Tibial nerve (tissue), 4 donors: ENCODE results near the gene IRX2.

Experiments
- EP300 ChIP-seq, 2 donors: sonication (generic); formaldehyde crosslinking; IDR thresholded peaks; one replicate each; pipeline ENCODE4 v1.6.1; 2017; ENCODE audit warnings: antibody characterized with exemption in 2 of 2, mild to moderate bottlenecking in 1 of 2
- POLR2A ChIP-seq, 2 donors: fragments of 450-650 bp; IDR thresholded peaks; one replicate each; pipeline ENCODE4 v1.6.1; 2017; ENCODE audit warnings: antibody characterized with exemption in 2 of 2, mild to moderate bottlenecking in 2 of 2, moderate library complexity in 2 of 2
- TF ChIP-seq, protein P1 (sequence below), 5 experiments: fragments of 200-600 bp in 3 of 5; fragments of 450-650 bp in 2 of 5; sonication (generic) in 3 of 5; IDR thresholded peaks; one replicate each; pipeline ENCODE4 v1.5.1; 2016 to 2019; ENCODE audit warnings: antibody characterized with exemption in 5 of 5, mild to moderate bottlenecking in 3 of 5, moderate library complexity in 2 of 5

DNA sequence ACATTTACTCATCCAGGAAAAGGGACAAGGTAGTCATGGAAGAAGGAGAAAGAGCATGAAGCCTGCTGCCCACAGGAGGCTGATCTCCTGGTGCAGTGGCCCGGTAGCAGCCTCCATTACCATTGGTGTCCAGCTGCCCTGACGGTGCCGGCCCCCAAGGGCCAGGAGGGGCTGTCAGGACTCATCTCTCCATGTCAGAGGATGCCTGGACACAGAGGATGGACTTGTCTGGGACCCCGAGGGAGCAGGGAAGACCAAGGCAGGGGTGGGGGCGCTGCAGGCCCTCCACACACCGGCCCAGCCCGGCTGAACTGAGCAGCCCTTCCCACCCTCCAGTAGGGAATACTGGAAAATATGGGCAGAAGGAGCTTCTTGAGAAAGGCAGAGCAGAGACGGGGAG, 52.2 kb downstream of the IRX2 start:
- TF ChIP-seq, protein P1, sequence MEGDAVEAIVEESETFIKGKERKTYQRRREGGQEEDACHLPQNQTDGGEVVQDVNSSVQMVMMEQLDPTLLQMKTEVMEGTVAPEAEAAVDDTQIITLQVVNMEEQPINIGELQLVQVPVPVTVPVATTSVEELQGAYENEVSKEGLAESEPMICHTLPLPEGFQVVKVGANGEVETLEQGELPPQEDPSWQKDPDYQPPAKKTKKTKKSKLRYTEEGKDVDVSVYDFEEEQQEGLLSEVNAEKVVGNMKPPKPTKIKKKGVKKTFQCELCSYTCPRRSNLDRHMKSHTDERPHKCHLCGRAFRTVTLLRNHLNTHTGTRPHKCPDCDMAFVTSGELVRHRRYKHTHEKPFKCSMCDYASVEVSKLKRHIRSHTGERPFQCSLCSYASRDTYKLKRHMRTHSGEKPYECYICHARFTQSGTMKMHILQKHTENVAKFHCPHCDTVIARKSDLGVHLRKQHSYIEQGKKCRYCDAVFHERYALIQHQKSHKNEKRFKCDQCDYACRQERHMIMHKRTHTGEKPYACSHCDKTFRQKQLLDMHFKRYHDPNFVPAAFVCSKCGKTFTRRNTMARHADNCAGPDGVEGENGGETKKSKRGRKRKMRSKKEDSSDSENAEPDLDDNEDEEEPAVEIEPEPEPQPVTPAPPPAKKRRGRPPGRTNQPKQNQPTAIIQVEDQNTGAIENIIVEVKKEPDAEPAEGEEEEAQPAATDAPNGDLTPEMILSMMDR (IDR thresholded peaks at IDR 0.05) = no peak
- TF ChIP-seq EP300 (IDR thresholded peaks at IDR 0.05) (no peak), POLR2A (IDR thresholded peaks at IDR 0.05) (no peak)
